Measurements from ENCODE around the gene FUT3.
"Not testable (repeated sequence)": the region's sequence is repeated elsewhere in the genome, so short reads cannot be mapped to it uniquely, and the experiment has no call there.

The FUT3 gene

GRCh38 chr19:5848621-5849020 is 2.6 kb downstream of the FUT3 start:
- not testable (repeated sequence) for DNase-seq (ENCODE audit: low spot score)

- DNase-seq (ENCODE audit: low spot score): not testable (repeated sequence)
Observed at GRCh38 chr19:5847846-5848245, 3.4 kb downstream of the FUT3 start.

DNA sequence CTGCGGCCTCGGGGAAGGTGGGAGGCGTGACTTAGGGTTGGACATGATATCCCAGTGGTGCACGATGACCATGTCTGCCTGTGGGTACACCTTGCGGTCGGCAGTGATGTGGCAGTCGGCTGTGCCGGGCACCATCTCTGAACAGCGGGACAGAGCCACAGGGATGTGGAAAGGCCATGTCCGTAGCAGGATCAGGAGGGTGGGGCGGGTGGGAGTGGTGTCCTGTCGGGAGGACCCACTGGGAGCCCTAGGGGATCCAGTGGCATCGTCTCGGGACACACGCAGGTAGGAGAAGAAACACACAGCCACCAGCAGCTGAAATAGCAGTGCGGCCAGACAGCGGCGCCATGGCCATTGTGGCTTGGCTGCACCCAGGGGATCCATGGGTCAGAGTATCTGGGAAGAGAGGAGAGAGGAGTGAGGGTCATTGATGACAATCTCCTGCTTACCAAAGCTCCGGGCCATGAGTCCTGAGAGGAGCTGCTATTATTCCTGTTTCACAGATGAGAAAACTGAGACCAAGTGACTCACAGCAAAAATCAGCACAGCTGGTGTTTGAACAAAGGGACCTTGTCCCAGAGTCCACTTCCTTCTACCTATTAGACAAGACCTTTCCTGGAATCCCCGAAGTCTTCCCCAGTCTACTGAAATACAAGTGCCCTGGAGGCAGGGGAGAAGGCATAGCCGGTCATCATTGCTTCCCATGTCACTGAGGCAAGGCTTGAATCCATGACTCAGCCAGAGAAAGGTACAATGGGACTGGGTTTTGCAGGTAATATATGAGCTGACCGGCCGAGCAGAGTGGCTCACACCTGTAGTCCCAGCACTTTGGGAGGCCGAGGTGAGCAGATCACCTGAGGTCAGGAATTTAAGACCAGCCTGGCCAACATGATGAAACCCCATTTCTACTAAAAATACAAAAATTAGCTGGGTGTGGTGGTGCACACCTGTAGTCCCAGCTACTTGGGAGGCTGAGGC is 6.5 kb downstream of the FUT3 start:
- no peak for DNase-seq (ENCODE audit: low spot score)

DNA sequence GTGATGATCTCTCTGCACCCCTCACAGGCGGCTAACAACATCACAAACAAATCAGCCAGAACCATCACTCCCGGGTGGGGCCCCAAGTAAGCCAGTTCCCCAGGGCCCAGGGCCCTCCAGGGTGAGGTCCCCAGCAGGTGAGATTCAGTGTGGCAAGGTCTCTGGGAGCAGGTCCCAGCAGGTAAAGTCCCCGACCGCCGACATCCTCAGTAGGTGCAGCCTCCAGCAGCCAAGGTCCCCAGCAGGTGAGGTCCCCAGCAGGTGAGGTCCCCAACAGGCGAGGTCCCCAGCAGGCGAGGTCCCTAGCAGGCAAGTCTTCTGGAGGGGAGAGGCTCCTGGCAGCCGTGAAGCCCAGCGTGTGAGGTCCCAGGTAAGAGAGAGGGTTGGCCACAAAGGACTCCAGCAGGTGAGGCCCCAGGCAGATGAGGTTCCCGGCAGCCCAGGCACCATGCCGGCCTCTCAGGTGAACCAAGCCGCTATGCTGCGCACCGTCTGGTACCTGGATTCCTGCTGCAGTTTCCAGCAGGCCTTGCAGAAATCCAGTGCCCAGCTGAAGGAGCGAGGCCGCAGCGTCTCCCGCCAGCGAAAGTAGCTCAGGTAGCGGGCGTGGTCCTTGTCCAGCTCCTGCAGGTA is 7.8 kb downstream of the FUT3 start:
- no peak for DNase-seq (ENCODE audit: low spot score)

GRCh38 chr19:5841735-5842111 is 9.5 kb downstream of the FUT3 start:
- DNase-seq (ENCODE audit: low spot score): not testable (repeated sequence)

GRCh38 chr19:5839065-5840017 is 11.9 kb downstream of the FUT3 start, which contains the start of gene FUT6:
Gene FUT6 (minus strand): TSS chr19:5839702. CDS start chr19:5832567, 7,135 bp downstream.
- DNase-seq (ENCODE audit: low spot score): no peak

GRCh38 chr19:5838353-5839064 is 12.7 kb downstream of the FUT3 start:
- DNase-seq (ENCODE audit: low spot score): no peak

- no peak for DNase-seq (ENCODE audit: low spot score)
Observed at GRCh38 chr19:5837761-5838352, 13.4 kb downstream of the FUT3 start.

GRCh38 chr19:5832527-5833216 is 18.6 kb downstream of the FUT3 start:
- no peak for DNase-seq (ENCODE audit: low spot score)

GRCh38 chr19:5832061-5832460 is 19.2 kb downstream of the FUT3 start:
- no peak for DNase-seq (ENCODE audit: low spot score)

DNA sequence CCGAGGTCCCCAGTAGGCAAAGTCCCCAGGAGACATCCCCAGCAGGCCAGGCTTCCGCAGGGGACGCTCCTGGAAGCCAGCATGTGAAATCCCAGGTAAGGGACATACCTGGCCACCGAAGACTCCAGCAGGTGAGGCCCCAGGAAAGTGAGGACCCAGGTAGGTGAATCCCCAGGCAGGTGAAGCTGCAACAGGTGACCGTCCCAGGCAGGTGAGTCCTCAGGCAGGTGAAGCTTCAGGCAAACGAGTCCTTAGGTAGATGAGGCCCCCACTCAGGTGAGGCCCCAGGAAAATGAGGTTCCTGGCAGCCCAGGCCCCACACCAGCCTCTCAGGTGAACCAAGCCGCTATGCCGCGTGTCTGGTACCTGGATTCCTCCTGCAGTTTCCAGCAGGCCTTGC is 20.1 kb downstream of the FUT3 start:
- no peak for DNase-seq (ENCODE audit: low spot score)

- no peak for DNase-seq (ENCODE audit: low spot score)
Observed at GRCh38 chr19:5829567-5830310, 21.5 kb downstream of the FUT3 start.

GRCh38 chr19:5828661-5829566 is 22.3 kb downstream of the FUT3 start:
- no peak for DNase-seq (ENCODE audit: low spot score)

GRCh38 chr19:5827891-5828660 is 23.2 kb downstream of the FUT3 start:
- DNase-seq (ENCODE audit: low spot score): peak; percentile 95

GRCh38 chr19:5827342-5827890 is 23.8 kb downstream of the FUT3 start:
- DNase-seq (ENCODE audit: low spot score): no peak

DNA sequence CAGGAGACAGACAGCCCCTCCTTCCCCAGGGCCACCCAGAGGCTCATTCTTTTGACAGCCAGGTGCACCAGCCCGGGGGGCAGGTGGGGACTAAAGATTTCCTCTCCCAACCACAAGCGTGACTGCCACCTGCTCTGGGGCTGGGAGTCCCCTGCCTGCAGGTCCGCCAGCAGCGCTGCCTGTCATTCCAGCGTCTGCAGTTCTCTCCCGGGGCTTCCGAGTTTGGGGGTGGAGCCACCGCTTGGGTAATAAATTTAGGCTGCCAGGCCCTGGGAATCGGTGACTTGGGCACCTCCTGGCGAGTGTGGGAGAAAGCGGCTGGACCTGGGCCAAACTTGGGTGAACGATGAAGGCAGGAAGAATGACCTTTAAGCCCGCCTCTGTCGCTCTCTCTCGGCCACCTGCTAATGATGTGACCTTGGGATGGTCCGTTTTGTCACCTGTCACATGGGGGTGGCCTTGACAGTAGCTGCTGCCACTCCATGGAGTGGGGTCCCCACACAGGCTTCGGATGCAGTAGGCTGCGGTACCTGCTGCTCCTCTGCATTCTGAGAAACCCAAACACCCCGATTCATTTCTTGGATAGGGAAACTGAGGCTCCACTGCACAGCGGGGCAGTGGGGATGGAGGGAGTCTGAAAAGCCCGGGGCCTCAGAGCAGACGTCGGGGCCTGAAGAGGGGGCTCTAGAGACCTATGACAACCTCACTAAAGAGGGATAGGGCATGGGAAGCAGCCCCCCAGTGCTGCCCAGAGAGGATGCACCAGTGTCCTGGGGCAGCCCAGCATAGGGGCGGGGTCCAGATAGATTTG is 24.5 kb downstream of the FUT3 start:
- DNase-seq (ENCODE audit: low spot score): peak; percentile 57

DNA sequence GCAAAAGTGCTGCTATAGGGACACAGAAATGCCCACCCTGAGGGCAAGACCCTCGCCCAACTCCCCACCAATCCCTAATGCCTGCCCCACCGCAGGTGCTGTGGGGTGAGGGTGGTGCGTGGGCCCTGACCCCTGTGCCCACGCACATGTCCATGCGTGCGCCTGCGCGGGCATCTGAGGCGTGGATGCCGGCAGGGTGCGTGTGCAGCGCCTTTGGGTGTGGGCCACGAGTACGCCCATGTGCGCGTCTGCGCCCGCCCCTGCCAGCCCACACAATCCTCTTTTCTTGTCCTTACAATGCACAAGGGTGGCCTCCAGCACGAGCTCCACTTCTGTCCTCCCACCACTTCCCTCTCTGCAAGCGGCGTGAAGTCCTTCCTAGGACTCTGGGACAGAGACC is 26.1 kb downstream of the FUT3 start:
- DNase-seq (ENCODE audit: low spot score): no peak

Data from hepatic stellate cell (primary cell).